ENCODE measurements around the gene DAGLA.

DAGLA gene

GRCh38 chr11:61782299-61782698, 102.1 kb downstream of the DAGLA start:
- TF ChIP-seq CTCF (IDR thresholded peaks at IDR 0.05; ENCODE audit: low read depth, low read length), result no peak
- H3K4me3 ChIP-seq (ENCODE audit: low read depth, low read length), result no peak overlapping the region

GRCh38 chr11:61782841-61783240, 102.7 kb downstream of the DAGLA start:
- no peak overlapping the region for H3K4me3 ChIP-seq (ENCODE audit: low read depth, low read length)
- TF ChIP-seq CTCF (IDR thresholded peaks at IDR 0.05; ENCODE audit: low read depth, low read length), result no peak

- no peak overlapping the region for H3K4me3 ChIP-seq (ENCODE audit: low read depth, low read length)
- TF ChIP-seq CTCF (IDR thresholded peaks at IDR 0.05; ENCODE audit: low read depth, low read length), result no peak
Measured at GRCh38 chr11:61783717-61784505, 103.7 kb downstream of the DAGLA start.

- no peak overlapping the region for H3K4me3 ChIP-seq (ENCODE audit: low read depth, low read length)
- no peak for TF ChIP-seq CTCF (IDR thresholded peaks at IDR 0.05; ENCODE audit: low read depth, low read length)
Measured at GRCh38 chr11:61784506-61784805, 104.3 kb downstream of the DAGLA start.

GRCh38 chr11:61785837-61786402, 105.7 kb downstream of the DAGLA start:
- no peak for TF ChIP-seq CTCF (IDR thresholded peaks at IDR 0.05; ENCODE audit: low read depth, low read length)
- H3K4me3 ChIP-seq (ENCODE audit: low read depth, low read length), result no peak overlapping the region

- TF ChIP-seq CTCF (IDR thresholded peaks at IDR 0.05; ENCODE audit: low read depth, low read length), result peak; percentile 47
- no peak overlapping the region for H3K4me3 ChIP-seq (ENCODE audit: low read depth, low read length)
Measured at GRCh38 chr11:61787928-61788491, 107.8 kb downstream of the DAGLA start.

GRCh38 chr11:61791737-61792309, 111.6 kb downstream of the DAGLA start:
- TF ChIP-seq CTCF (IDR thresholded peaks at IDR 0.05; ENCODE audit: low read depth, low read length), result no peak

More at GRCh38 chr11:61791737-61792309, 111.6 kb downstream of the DAGLA start:
- peak overlapping the region; percentile 94 for H3K4me3 ChIP-seq (ENCODE audit: low read depth, low read length)

Measured in WI38 (cell line).